Activated naive CD8-positive, alpha-beta T cell treated with anti-CD3 and anti-CD28 coated beads, Interleukin-2, amount 50 U/mL, for 16 hours (primary cell): ENCODE measurements around the gene CCDC74B.
"Not testable (repeated sequence)": the region's sequence is repeated elsewhere in the genome, so short reads cannot be mapped to it uniquely, and the experiment has no call there.

Source experiments
- DNase-seq: peaks from one replicate; pipeline ENCODE4 v3.0.0-alpha.2; 2020; ENCODE audit warnings: low read depth, low spot score

The CCDC74B gene

DNA sequence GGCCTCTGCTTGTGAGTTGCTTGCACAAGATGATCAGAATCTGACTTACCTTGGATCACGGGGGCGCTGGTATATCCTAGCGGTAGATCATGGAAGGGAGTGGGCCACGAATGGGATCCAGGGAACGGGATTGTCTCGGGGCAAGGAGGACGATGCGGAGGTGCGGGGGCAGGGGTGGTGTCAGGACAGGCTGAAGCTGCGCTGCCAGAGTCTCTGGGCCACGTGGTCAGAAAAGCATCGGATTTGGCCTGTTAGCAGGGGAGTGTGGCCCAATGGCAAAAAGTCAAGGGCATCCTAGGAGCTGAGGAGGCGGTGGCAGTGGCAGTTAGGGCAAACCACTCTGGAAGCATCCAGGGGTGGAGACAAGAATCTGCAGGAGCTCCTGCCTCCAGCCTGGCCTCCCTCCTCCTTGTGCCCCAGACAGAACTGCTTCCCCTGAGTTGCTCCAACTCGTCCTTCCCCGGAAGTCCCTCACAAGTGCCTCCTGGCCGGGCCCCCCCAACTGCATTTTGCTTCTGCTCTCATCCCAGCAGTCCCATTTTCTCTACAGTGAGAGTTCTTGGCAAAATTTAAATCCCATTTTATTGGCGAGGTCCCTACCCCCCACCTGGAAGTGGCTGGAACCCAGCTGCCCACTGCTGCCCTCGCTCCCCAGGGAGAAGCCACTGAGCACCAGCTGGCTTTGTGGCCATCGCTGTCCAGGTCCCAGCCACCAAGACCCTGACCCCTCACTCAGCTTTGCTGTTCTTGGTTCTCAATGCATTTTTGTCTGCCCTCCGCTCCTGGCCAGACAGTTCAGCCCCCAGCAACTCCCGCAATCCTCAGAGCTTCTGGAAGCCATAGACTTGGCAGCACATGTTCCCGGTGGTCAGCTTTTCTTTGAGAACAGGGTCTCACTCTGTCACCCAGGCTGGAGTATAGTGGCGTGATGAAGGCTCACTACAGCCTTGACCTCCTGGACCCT lies 5.6 kb upstream of the CCDC74B start:
- no peak for DNase-seq

DNA sequence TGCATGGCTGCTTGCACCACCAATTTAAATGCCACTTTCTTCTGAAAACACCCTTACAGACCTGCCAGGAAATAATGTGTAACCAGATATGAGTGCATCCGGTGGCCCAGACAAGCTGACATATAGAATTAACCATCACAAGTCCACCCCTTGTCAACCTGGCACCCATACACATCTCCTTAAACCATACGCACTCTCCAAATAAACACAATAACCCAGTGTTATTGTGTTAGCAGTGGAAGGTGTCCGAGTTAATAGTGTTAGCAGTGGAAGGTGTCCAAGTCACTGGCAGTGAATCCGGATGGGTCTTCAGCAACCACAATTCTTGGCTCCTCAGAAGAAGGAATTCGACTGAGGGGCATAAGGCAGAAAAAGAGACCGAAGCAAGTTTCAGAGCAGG lies 3.6 kb upstream of the CCDC74B start:
- not testable (repeated sequence) for DNase-seq

DNA sequence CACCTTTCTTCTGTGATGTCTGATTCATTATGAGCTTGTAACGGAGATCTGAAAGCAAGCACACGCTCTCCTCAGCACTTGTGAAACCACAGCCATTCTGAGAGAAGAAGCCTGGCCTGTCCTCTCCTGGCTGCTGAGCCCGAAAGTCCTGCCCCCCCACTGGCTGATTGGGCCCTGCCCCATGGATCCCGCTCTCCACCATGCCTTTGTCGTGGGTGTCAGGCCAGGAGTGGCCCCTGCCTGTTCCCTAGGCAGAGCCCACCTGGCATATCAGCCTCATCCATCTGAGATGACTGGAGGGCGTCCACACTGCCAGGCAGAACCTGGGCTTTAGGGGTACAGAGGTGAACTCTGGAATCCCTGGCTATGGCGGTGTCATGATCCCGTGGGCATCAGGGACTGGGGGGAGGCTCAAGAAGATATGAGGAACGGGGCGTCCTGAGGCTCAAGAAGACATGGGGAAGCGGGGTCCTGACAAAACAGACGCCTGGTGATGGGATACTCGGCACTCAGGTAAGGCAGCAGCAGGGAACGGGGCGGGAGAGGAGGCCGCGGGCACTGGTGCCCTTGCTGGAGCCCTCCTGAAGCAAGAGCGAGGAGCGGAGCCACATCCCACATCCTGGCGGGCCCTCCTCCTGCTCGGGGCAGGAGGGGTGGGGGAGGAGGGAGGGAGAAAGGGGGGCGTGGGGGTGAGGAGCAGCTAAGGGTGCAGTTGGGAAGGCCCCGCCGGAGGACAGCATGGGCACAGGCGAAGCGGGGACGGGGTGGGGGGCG lies 1.5 kb downstream of the CCDC74B start:
- DNase-seq: not testable (repeated sequence)

DNA sequence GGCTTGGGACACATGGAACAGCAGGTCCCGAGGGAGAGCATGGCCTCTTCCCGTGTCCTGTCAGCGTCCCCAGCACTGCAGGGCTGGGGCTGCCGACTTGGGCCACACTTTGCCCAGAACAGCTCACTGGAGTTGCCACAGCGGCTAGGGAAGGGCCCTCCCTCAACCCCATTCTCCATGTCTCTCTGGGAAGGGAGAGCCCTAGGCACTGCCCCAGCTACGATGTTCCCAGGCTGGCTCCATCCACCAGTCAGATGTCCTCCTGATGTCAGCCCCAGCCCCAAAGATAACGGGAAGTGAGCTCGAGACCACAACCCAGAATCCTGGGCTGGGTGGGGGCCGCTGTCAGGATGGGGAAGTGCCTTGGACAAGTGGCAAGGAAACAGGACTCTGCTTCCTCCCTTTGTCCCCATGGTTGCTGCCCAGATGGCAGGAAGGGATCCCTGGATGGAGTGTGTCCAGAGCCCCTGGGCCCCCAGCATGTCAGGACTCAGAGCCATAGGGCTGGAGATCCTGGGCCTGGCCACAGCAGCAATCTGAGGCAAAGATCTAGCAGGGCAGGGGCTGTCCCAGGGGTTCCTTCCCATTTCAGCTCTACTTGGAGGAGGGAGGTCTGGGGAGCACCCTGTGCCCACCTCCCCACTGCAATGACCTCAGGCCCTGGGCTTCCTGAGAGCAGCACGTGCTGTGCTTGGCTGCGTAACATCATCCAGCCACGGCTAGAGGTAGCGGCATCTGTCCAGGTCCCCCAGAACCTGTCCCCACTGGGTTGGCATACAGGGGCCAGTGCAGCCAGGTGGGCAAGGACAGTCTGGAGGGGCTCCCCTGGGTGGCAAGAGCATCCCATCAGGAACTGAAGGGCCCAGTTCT lies 2.3 kb downstream of the CCDC74B start:
- not testable (repeated sequence) for DNase-seq

DNA sequence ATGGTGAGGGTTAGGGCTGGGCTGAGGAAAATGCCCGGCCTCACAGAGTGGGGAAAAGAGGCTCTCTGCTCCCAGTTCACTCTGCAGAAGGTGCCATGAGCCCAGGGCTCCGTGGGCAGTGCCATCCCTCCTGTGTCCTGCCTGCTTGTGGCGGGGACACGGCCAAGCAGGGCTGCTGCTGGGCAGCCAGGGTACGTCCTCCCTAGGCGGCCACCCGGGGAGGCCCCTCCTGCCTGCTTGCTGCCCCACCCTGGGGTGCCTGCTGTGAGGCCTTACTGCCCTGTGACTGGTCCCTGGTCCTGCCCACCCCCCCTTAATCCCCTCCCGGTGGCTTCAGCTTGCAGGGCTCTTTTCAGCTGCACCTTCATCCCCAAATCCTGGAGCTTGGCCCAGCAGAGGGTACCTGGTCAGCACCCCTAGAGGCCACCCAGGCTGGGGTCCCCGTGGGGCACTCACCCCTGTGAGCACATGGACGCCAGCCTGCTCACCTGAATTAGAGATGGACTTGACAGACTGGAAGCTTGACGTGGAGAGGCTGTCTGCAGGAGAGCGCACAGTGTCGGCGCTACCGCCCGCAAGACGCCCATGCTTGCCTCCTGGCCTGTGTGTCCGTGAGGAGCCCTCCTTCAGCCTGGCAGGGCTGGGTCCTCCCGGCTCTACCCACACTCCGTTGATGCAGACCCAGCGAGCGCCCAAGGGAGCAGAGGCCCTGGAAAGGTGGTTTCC lies 3.1 kb downstream of the CCDC74B start:
- DNase-seq: not testable (repeated sequence)

DNA sequence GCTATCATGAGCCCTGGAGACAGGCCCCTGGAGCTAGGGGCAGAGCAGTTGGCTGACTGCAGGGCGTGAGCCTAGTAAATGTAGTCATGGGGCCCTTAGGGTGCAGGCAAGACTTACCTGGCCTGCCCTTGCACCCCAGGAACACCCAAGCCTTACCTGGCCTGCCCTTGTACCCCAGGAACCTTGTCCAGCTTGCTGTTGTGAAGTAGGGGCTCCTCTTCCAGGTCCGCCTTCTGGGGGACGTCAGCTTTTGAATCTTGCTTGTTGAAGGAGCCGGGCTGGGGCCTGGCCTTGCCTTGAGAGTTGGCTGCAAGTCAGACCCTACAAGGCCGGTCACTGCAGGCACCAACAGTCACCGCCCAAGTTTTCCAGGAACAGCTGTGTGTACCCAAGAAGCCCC lies 3.9 kb downstream of the CCDC74B start:
- not testable (repeated sequence) for DNase-seq

DNA sequence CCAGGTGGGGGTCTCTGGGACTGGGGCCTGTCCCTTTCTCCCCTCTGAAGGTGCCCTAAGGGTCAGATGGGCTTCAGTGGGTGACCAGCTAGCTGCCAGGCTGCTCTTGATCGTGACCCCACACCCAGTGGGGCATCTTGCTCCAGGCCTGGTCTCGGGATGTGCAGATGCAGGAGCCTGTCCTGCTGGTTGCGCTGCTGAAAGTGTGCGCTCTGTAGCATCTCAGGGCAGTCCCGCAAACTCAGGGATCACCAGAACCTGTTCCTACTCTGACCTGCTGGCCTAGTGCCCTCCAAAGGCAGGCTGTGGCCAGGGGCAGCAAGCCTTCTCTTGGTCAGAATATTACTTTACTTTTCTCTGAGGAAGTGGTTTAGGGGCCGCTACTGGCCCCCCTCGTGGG lies 4.4 kb downstream of the CCDC74B start:
- DNase-seq: not testable (repeated sequence)

DNA sequence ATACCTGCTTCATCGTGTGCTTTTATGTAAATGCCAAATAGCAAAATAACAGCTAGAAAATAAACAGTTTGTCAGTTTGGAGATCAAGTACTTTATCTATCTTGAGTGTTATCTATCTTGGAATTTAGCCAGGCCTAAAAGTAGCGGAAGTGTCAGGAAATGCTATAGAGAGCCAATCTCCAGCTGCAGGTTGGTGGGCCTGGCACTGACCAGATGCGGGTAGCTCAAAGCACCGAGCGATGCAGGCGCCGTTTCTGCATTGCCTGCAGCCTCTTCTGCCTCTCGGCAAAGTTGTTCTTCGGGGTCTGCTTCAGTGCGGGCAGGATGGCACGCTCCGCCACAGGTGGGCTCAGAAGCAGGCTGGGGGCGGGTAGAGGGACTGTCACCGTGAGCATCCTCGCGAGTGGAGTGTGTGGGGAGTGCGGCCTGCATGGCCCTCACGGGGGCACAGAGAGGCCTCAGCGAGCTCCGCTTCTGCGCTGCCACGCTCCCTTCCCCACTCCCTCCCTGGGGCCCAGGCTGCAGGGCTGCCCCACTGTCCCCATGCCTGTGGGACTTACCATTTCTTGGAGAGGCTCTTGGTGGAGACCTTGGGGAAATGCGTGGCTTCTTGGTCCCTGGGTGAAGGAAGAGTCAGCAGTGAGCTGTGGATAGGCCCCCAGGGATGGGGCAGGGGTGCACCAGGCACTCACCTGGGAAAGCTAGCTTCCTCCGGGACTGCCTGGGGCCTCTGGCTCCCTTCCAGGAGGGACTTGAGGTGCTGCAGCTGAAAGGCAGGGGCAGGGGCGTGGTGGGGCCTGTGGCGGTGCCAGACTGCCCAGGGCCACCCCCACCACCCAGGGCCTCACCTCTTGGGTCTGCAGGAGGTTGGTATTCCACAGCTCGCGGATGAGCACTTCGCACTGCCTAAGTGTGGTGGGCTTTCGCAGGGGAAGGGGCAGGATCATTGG lies 5.3 kb downstream of the CCDC74B start:
- DNase-seq: not testable (repeated sequence)

DNA sequence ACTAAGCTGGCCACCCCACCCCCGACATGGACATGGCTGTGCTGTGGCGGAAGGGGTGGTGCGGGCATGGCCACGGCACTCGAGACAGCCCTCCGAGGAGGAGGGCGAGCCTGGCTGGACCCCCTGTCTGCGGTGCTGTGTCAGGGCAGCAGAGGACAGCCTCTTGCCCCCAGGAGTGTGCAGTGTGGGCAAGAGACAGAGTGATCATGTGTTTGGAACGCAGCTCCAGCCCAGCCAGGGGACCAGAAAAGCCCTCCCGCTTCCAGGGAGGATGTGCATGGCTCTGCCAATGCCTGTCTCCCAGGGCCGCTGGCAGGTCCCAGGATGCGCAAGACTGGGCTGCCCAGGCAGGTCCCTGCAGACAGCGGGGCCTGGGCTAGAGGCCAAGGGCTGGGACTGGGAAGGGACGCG lies 6.1 kb downstream of the CCDC74B start:
- not testable (repeated sequence) for DNase-seq

DNA sequence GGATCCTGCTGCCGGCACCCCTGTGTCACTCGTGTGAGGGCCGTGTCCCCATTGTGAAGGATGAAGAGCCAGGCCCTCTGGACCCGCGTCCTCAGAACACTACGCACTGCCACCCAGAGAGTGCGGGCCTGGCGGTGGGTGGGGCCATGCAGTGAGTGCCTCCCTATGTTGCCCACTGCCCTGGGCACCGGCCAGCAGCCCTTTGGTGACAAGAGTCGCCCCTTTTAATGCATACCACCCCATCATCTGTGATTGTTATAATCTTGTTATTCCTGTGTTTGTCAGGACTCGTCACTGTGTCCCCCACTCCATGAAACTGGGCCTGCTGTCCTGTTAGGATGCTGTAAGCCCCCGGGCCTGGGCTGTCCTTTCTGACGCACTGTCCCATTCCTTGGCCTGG lies 6.6 kb downstream of the CCDC74B start:
- DNase-seq: not testable (repeated sequence)

DNA sequence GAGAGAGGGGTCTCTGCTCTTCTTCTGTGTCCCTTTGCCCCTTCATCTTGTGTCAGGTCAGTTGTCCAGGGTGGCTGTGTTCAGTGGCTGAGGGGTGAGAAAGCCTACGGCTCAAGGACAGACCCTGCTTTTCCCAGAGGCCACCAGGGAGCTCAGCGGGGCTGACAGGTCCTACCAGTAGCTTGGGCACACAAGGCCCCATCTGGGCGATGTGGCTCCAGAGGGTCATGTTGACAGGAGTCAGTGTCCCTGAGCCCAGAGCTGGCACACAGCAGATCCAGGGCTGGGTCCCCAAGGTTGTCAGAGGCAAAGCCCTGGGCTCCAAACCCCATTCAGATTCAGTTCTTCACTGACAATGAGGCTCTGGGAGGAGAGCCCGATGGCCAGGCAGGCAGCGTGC lies 7.8 kb downstream of the CCDC74B start:
- DNase-seq: not testable (repeated sequence)

DNA sequence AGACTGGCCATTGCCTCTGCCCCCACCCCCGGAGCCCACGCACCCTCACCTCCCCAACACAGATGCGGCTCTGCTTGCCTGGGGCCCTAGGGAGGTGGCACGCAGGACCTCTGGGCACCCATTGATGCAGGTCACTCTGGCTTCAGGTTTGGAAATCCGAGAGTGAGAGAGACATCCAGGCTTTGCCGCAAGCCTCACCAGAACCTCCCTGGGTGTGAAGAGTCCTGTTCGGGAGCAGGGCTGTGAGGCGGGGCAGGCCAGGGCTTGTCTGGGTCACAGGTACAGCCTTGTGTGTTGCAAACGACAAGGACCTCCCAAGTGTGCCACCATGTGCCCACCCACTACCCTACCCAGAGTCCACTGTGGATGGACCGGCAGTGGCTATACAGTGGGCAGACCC lies 8.4 kb downstream of the CCDC74B start:
- not testable (repeated sequence) for DNase-seq

DNA sequence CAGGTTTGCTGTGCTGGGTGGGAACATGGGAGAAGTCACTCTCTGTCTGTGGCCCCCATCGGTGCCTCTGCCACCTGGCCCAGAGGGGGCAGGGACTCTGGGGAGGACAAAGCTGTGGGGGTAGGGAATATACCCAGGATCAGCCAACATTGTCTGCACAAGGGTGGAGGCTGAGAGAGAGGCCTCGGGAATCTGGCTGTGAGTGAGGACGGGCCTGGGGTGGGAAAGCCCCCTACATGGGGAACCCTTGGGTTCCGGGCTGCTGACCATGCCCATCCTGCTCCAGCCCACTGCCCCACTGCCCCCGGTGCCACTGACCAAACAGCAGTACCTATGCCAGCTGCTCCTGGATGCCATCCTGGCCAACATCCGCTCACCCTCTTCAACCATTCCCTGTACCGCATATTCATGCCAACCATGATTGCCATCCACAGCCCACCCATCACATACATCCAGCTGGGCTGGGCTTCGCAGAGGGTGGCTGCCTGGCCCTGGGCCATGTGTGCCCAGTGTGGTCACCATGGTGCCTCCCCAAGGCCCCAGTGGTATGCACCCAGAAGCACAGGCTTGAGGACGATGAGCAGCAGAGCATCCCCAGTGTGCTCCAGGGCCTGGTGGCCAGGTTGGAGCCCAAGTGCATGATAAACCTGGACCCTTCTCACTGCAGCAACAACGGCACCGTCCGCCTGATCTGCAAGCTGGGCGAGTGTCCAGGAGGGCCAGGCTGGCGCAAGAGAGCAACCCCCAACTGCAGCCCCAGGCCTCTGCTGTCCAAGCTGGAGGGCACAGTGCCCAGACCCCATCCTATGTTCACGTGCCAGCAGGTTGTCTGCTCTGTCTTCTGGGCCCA lies 9.0 kb downstream of the CCDC74B start:
- no peak for DNase-seq

DNA sequence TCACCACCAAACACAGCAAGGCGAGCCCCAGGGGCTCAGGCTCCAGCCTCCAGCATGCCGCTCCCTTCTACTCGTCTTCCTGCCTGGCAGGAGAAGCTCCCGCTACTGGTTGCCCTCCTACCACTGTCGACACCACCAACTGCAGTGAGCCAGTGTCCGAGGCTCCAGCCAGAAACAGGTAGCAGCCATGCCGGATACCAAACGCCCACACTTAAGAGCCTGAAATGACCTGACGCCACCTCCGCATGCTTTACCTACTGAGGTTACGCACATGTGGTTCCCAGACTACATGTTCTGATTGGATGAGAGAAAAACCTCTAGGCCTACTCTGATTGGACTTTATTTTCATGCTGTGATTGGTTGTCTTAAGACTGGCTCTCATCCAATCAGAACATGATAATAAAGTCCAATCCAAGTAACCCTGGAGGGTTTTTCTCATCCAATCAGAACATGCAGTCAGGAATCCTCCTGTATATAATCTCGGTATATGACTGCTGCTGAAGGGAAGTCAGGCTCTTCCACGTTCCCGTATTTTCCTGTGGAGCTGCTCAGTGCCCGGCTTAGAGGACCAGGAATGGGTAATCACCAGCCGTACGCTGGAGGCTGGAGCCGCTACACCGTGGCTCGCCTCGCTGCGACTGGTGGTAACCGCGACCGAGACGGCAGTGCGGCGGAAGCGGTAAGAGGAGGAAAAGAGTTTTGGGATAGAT lies 15.6 kb downstream of the CCDC74B start, which contains the start of gene POTEF:
POTEF (minus strand) TSS at position 103 of the 710 bp plus-strand sequence. CDS start 8,707 bp downstream, outside the sequence.
- not testable (repeated sequence) for DNase-seq

DNA sequence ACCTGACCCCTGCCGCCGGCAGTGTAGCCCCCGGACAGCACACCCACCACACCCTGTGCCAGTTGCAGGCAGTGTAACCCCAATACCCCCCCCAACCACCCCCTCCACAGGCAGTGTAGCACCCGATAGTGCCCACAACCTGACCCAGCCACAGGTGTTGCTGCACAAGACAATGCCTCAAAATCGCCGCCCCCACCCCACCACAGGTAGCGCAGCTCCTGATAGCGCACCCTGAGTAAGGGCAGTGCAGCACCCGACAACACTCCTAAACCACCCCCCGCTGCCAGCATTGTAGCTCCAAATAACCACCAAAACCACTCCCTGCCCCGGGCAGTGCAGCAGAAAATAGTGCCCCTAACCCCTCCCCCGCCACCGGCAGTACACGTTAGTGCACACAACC lies 16.4 kb downstream of the CCDC74B start:
- not testable (repeated sequence) for DNase-seq

DNA sequence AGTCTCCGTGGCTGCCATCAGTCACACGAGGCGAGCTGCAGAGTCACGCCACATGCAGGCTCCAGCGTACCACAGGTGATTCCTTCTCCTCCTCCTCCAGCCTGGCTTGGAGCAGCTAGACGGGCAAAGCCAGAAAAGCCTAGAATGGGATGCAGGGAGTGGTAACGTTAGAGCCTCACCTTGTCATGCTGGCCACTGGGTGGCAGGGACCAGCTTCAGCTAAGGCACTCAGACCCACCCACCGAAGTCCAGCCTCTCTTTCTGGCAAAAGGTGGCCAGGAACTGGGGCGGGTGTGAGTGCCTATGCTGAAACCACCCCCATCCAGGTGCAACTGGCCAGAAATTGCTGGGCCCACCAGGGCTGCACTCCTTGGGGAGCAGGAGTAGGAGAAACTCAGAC lies 17.2 kb downstream of the CCDC74B start:
- not testable (repeated sequence) for DNase-seq

DNA sequence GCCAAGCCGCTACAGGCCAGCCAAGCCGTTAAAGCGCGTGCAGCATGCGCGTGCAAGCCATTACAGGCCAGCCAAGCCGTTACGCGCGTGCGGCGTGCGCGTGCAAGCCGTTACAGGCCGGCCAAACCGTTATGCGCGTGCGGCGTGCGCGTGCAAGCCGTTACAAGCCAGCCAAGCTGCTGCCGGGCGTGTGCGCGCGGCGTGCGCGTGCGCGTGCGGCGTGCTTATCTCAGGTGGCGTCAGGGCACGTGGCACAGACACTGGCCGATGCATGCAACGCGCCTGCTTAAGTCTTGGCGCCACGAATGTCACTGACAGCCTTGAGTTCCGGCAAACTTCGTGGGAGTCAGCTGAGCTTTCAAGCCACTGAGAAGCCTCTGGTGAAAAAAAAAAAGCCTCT lies 24.0 kb downstream of the CCDC74B start:
- not testable (repeated sequence) for DNase-seq
